ENCODE data around the gene ABHD2.
A peak's percentile ranks its signal among the peaks of the same experiment; 100 is the strongest.
"Not testable (repeated sequence)": the region's sequence is repeated elsewhere in the genome, so short reads cannot be mapped to it uniquely, and the experiment has no call there.

ABHD2 gene

DNA sequence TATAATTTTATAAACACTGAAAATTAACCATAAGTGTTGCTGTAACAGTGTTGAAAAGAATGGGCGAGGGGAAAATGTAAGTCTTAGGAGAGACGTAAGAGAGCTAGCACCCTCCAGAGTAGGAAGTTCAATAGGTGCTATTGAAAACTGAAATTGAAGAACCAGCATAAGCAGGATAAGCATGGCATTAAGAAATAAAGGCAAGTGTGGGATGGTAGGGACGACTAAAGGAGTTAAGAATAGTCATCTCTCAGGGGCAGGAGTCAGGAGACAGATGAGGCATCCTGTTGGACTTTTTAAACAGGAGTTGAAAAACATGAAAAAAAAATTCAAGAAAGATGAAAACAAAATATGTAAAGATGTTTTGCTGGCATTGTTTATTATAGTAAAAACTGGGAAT, 43.5 kb downstream of the ABHD2 start:
- in situ Hi-C loops (cut with MboI; ENCODE audit: low pct_unique_long_range_greater_than_20kb, low sequenced_read_pairs) = no loop called here
- no peak for DNase-seq

GRCh38 chr15:89132611-89133507, 44.6 kb downstream of the ABHD2 start:
- in situ Hi-C loops (cut with MboI; ENCODE audit: low pct_unique_long_range_greater_than_20kb, low sequenced_read_pairs) = no loop called here
- DNase-seq = peak; percentile 87

GRCh38 chr15:89135387-89136077, 47.3 kb downstream of the ABHD2 start:
- in situ Hi-C loops (cut with MboI; ENCODE audit: low pct_unique_long_range_greater_than_20kb, low sequenced_read_pairs); DNase-seq: not testable (repeated sequence)

DNA sequence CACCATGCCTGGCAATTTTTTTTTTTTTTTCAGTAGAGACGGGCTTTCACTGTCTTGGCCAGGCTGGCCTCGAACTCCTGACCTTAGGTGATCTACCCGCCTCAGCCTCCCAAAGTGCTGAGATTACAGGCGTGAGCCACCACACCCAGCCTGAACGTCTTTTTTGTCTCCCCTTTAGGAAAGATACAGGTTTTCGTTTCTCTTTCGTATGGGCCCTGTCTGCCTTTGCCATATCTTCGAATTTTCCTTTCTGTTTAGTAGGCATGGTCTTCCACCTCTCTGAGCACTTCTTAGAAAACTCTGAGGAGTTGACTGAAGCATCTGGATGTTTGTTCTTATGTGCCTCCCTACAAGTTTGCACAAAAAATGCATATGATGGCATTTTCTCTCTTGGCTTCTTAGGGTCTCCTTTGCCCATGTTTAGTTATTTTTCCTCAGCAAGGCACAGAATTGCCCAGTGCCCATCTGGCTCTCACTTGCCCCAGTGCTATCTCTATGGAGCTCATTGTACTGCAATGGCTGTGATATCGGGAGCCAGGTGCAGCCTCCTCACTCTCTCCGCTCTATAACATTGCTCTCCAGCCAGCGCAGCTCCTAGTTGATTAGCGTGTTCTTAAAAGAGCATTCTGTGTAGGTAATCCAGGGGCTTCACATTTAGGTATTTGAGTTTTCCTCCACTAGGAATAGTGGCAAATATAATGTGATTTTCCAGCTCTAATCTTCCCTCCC, 48.0 kb downstream of the ABHD2 start:
- no peak for DNase-seq
- in situ Hi-C loops (cut with MboI; ENCODE audit: low pct_unique_long_range_greater_than_20kb, low sequenced_read_pairs) = no loop called here

GRCh38 chr15:89136818-89137772, 48.8 kb downstream of the ABHD2 start:
- DNase-seq = no peak
- in situ Hi-C loops (cut with MboI; ENCODE audit: low pct_unique_long_range_greater_than_20kb, low sequenced_read_pairs) = no loop called here

DNA sequence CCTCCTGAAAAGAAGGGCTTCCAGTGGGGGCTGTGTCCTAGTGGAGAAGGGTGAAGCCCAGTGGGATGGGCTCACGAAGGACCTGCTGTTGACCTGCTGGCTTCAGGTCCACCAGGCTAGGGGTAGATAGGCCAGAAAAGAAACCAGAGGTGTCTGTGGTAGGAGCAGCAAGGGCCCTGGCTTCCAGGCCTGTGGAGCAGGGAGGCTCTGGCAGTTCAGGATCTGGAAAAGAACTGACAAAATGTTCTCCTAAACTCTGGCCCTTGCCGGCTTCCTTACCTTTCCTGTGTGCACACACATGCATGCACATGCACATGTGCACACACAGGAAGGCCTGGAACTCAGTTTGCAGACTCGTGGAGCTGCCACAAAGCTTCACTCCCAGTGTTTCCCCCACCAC, 49.7 kb downstream of the ABHD2 start:
- DNase-seq = no peak
- in situ Hi-C loops (cut with MboI; ENCODE audit: low pct_unique_long_range_greater_than_20kb, low sequenced_read_pairs) = no loop called here

GRCh38 chr15:89138999-89139612, 50.9 kb downstream of the ABHD2 start:
- in situ Hi-C loops (cut with MboI; ENCODE audit: low pct_unique_long_range_greater_than_20kb, low sequenced_read_pairs) = no loop called here
- DNase-seq = no peak

GRCh38 chr15:89139613-89140499, 51.6 kb downstream of the ABHD2 start:
- DNase-seq = no peak
- in situ Hi-C loops (cut with MboI; ENCODE audit: low pct_unique_long_range_greater_than_20kb, low sequenced_read_pairs) = no loop called here

- DNase-seq = no peak
- in situ Hi-C loops (cut with MboI; ENCODE audit: low pct_unique_long_range_greater_than_20kb, low sequenced_read_pairs) = no loop called here
Observed at GRCh38 chr15:89140595-89140994, 52.3 kb downstream of the ABHD2 start.

DNA sequence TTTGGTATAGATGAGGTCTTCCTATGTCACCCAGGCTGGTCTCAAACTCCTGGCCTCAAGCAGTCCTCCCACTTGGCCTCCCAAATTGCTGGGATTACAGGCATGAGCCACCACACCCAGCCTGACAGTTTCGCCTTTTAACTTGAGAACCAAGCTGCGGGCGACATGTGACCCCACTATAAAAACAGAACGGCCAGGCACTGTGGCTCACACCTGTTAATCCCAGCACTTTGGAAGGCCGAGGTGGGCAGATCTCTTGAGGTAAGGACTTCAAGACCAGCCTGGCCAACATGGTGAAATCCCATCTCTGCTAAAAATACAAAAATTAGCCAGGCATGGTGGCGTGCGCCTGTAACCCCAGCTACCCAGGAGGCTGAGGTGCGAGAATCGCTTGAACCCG, 52.9 kb downstream of the ABHD2 start:
- DNase-seq; in situ Hi-C loops (cut with MboI; ENCODE audit: low pct_unique_long_range_greater_than_20kb, low sequenced_read_pairs): not testable (repeated sequence)

GRCh38 chr15:89141885-89142284, 53.6 kb downstream of the ABHD2 start:
- no peak for DNase-seq
- in situ Hi-C loops (cut with MboI; ENCODE audit: low pct_unique_long_range_greater_than_20kb, low sequenced_read_pairs) = no loop called here

GRCh38 chr15:89142423-89142822, 54.2 kb downstream of the ABHD2 start:
- in situ Hi-C loops (cut with MboI; ENCODE audit: low pct_unique_long_range_greater_than_20kb, low sequenced_read_pairs) = no loop called here
- DNase-seq = no peak

DNA sequence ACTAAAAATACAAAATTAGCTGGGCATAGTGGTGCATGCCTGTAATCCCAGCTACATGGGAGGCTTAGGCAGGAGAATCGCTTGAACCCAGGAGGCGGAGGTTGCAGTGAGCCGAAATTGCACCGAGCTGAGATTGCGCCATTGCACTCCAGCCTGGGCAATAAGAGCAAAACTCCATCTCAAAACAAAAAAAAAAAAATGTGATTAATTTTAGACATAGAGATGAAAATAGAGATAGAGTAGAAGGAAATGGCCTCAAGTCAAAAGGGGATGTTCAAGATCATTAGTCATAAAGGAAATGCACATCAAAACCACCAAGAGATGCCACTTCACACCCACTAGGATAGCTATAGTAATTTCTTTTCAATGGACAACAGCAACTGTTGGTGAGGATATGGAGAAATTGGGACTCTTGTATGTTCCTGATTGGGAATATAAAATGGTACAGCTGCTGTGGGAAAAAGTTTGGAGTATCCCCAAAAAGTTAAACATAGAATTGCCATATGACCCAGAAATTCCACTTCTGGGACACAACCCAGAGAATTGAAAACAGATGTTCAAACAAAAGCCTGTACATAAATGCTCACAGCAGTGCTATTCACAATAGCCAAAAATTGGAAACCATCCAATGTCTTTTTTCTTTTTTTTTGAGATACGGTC, 55.4 kb downstream of the ABHD2 start:
- peak; percentile 76 for DNase-seq
- in situ Hi-C loops (cut with MboI; ENCODE audit: low pct_unique_long_range_greater_than_20kb, low sequenced_read_pairs) = no loop called here

- in situ Hi-C loops (cut with MboI; ENCODE audit: low pct_unique_long_range_greater_than_20kb, low sequenced_read_pairs) = no loop called here
- no peak for DNase-seq
Observed at GRCh38 chr15:89144491-89144890, 56.2 kb downstream of the ABHD2 start.

- in situ Hi-C loops (cut with MboI; ENCODE audit: low pct_unique_long_range_greater_than_20kb, low sequenced_read_pairs) = no loop called here
Observed at GRCh38 chr15:89146366-89146765, 58.1 kb downstream of the ABHD2 start.

GRCh38 chr15:89148126-89148525, 59.9 kb downstream of the ABHD2 start:
- in situ Hi-C loops (cut with MboI; ENCODE audit: low pct_unique_long_range_greater_than_20kb, low sequenced_read_pairs) = no loop called here
- no peak for DNase-seq

More at GRCh38 chr15:89146366-89146765, 58.1 kb downstream of the ABHD2 start:
- no peak for DNase-seq

DNA sequence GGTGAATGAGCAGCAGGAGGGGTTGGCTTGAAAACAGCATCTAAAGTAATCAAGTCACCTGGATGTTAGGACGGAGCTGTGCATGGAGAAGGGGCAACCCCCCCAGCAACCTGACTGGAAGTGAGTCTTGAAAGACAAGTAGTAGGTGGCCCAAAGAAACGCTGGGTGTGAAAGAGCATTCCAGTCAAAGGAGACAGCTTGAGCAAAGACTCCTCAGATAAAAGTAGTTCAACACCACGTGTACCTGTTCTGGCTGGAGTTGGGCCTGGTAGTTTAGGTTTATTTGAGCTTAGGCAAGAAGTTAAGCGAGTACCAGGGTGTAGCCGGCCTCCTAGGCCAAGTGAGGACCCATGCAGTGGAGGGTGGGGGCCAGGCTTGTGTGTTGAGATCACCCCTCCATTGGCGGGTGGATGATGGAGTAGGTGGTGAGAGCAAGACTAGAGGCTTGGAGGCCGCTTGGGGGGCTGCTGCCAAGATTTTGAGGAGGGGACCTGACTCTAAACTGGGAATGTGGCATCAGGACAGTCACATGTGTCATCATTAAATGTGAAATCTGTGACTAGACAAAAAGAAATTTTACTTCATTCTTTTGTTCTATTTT, 61.3 kb downstream of the ABHD2 start:
- no peak for DNase-seq
- in situ Hi-C loops (cut with MboI; ENCODE audit: low pct_unique_long_range_greater_than_20kb, low sequenced_read_pairs) = no loop called here

Measured in KBM-7 (cell line).